ENCODE data around the gene AKR1A1. TPM values are rescaled to one million over a fixed set of nuclear protein-coding genes. Genes with fewer than 3 reads are reported as not detected.

AKR1A1 gene
- total and polyA plus RNA-seq, 2 experiments from 2014 or later, result 186 to 275 TPM

DNA sequence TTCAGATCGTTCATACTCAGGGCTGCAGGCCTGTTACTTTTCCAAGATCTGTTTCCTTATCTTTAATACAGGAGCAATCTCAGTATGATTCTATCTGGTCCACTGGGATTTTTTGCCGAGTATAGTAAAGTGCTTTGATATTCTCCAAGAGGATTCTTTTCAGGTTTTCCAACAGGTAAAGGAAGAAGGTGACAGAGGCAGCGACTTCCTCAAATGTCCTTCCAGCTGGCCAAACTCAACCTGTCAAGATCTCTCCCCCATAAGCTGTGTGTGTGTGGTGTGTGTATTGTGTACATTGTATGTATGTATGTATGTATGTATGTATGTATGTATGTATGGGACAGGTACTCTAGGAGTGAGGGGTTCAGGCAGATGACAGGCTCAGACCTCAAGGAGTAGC is 1.1 kb downstream of the AKR1A1 start:
- ATAC-seq (no peak), DNase-seq (ENCODE audit: low spot score) (no peak)
- Histone ChIP-seq H3F3A (replicated peaks; ENCODE audit: low read depth) (peaks cover 10% of the 10 kb centered on the region), H3K4me2 (peak overlapping the region; percentile 89), H4K20me1 (replicated peaks; ENCODE audit: insufficient read depth) (peaks cover 24% of the 10 kb centered on the region), H3K9me2 (ENCODE audit: insufficient read depth) (0 out of 2 replicates have a peak, but pooled peaks cover 2% of the 10 kb centered on the region), H3K4me3 (peak overlapping the region; percentile 84), H3K4me1 (ENCODE audit: insufficient read depth) (peaks cover 10% of the 10 kb centered on the region), H3K27me3 (ENCODE audit: insufficient read depth) (no peaks in the 10 kb centered on the region), H3K27ac (ENCODE audit: low read depth) (no peak overlapping the region), H3K79me2 (replicated peaks; ENCODE audit: insufficient read depth) (peaks cover 55% of the 10 kb centered on the region), H2AFZ (no peak overlapping the region), H3K36me3 (ENCODE audit: insufficient read depth) (peaks cover 41% of the 10 kb centered on the region)
- TF ChIP-seq, protein P1, sequence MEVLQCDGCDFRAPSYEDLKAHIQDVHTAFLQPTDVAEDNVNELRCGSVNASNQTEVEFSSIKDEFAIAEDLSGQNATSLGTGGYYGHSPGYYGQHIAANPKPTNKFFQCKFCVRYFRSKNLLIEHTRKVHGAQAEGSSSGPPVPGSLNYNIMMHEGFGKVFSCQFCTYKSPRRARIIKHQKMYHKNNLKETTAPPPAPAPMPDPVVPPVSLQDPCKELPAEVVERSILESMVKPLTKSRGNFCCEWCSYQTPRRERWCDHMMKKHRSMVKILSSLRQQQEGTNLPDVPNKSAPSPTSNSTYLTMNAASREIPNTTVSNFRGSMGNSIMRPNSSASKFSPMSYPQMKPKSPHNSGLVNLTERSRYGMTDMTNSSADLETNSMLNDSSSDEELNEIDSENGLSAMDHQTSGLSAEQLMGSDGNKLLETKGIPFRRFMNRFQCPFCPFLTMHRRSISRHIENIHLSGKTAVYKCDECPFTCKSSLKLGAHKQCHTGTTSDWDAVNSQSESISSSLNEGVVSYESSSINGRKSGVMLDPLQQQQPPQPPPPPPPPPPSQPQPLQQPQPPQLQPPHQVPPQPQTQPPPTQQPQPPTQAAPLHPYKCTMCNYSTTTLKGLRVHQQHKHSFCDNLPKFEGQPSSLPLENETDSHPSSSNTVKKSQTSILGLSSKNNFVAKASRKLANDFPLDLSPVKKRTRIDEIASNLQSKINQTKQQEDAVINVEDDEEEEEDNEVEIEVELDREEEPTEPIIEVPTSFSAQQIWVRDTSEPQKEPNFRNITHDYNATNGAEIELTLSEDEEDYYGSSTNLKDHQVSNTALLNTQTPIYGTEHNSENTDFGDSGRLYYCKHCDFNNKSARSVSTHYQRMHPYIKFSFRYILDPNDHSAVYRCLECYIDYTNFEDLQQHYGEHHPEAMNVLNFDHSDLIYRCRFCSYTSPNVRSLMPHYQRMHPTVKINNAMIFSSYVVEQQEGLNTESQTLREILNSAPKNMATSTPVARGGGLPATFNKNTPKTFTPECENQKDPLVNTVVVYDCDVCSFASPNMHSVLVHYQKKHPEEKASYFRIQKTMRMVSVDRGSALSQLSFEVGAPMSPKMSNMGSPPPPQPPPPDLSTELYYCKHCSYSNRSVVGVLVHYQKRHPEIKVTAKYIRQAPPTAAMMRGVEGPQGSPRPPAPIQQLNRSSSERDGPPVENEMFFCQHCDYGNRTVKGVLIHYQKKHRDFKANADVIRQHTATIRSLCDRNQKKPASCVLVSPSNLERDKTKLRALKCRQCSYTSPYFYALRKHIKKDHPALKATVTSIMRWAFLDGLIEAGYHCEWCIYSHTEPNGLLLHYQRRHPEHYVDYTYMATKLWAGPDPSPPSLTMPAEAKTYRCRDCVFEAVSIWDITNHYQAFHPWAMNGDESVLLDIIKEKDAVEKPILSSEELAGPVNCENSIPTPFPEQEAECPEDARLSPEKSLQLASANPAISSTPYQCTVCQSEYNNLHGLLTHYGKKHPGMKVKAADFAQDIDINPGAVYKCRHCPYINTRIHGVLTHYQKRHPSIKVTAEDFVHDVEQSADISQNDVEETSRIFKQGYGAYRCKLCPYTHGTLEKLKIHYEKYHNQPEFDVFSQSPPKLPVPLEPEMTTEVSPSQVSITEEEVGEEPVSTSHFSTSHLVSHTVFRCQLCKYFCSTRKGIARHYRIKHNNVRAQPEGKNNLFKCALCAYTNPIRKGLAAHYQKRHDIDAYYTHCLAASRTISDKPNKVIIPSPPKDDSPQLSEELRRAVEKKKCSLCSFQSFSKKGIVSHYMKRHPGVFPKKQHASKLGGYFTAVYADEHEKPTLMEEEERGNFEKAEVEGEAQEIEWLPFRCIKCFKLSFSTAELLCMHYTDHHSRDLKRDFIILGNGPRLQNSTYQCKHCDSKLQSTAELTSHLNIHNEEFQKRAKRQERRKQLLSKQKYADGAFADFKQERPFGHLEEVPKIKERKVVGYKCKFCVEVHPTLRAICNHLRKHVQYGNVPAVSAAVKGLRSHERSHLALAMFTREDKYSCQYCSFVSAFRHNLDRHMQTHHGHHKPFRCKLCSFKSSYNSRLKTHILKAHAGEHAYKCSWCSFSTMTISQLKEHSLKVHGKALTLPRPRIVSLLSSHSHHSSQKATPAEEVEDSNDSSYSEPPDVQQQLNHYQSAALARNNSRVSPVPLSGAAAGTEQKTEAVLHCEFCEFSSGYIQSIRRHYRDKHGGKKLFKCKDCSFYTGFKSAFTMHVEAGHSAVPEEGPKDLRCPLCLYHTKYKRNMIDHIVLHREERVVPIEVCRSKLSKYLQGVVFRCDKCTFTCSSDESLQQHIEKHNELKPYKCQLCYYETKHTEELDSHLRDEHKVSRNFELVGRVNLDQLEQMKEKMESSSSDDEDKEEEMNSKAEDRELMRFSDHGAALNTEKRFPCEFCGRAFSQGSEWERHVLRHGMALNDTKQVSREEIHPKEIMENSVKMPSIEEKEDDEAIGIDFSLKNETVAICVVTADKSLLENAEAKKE (CRISPR knock-in tag; IDR thresholded peaks at IDR 0.05), result no peak
- TF ChIP-seq, protein P2, sequence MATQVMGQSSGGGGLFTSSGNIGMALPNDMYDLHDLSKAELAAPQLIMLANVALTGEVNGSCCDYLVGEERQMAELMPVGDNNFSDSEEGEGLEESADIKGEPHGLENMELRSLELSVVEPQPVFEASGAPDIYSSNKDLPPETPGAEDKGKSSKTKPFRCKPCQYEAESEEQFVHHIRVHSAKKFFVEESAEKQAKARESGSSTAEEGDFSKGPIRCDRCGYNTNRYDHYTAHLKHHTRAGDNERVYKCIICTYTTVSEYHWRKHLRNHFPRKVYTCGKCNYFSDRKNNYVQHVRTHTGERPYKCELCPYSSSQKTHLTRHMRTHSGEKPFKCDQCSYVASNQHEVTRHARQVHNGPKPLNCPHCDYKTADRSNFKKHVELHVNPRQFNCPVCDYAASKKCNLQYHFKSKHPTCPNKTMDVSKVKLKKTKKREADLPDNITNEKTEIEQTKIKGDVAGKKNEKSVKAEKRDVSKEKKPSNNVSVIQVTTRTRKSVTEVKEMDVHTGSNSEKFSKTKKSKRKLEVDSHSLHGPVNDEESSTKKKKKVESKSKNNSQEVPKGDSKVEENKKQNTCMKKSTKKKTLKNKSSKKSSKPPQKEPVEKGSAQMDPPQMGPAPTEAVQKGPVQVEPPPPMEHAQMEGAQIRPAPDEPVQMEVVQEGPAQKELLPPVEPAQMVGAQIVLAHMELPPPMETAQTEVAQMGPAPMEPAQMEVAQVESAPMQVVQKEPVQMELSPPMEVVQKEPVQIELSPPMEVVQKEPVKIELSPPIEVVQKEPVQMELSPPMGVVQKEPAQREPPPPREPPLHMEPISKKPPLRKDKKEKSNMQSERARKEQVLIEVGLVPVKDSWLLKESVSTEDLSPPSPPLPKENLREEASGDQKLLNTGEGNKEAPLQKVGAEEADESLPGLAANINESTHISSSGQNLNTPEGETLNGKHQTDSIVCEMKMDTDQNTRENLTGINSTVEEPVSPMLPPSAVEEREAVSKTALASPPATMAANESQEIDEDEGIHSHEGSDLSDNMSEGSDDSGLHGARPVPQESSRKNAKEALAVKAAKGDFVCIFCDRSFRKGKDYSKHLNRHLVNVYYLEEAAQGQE (IDR thresholded peaks at IDR 0.05; ENCODE audit: unreplicated experiment), result no peak
- TF ChIP-seq STAT1 (IDR thresholded peaks at IDR 0.05; ENCODE audit: unreplicated experiment), result no peak
- no peak for TF ChIP-seq JUNB (IDR thresholded peaks at IDR 0.05; ENCODE audit: unreplicated experiment)
- no peak for TF ChIP-seq ZNF331 (CRISPR knock-in tag; IDR thresholded peaks at IDR 0.05; ENCODE audit: low read depth)
- TF ChIP-seq POLR2AphosphoS5 (IDR thresholded peaks at IDR 0.05; ENCODE audit: low read depth), result no peak
- H3K9me3 Mint-ChIP-seq, result no peaks in the 10 kb centered on the region
- peak overlapping the region; percentile 94 for H3K4me3 Mint-ChIP-seq
- peaks cover 6% of the 10 kb centered on the region for H3K27me3 Mint-ChIP-seq (ENCODE audit: insufficient read depth, low read depth, poor library complexity)
- no peak overlapping the region for H3K27ac Mint-ChIP-seq
- peaks cover 42% of the 10 kb centered on the region for H3K36me3 Mint-ChIP-seq (ENCODE audit: low read depth)
- H3K4me1 Mint-ChIP-seq, result peaks cover 12% of the 10 kb centered on the region
